HG03039 (cell line): ENCODE data around the gene SEC16A.
A peak's percentile ranks its signal among the peaks of the same experiment; 100 is the strongest.

Experiments
- ATAC-seq: cut with Tn5 transposase; IDR thresholded peaks from one replicate; pipeline ENCODE4 v1.9.1; 2021; ENCODE audit warnings: mild to moderate bottlenecking, moderate library complexity; ENCODE audit not compliant: unreplicated experiment

SEC16A gene

DNA sequence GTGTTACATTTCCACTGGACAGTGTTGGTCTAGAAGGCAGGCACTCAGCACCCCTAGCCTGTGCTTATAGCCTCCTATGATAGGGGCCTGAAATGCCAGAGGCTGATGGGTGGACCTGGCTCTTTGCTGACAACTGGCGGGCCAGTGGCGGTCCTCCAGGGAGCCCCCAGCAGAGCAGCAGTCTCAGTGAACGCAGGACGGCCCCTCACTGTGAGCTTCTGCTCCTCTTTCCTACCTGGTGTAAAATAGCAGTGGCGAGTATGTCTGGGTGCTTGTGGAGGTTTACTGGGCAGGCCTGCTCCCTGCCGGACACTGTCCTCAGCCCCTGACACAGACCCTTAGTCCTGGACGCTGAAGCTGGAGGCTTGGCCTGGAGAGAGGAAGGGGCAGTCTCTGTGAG is 3.3 kb upstream of the SEC16A start:
- ATAC-seq, result no peak

DNA sequence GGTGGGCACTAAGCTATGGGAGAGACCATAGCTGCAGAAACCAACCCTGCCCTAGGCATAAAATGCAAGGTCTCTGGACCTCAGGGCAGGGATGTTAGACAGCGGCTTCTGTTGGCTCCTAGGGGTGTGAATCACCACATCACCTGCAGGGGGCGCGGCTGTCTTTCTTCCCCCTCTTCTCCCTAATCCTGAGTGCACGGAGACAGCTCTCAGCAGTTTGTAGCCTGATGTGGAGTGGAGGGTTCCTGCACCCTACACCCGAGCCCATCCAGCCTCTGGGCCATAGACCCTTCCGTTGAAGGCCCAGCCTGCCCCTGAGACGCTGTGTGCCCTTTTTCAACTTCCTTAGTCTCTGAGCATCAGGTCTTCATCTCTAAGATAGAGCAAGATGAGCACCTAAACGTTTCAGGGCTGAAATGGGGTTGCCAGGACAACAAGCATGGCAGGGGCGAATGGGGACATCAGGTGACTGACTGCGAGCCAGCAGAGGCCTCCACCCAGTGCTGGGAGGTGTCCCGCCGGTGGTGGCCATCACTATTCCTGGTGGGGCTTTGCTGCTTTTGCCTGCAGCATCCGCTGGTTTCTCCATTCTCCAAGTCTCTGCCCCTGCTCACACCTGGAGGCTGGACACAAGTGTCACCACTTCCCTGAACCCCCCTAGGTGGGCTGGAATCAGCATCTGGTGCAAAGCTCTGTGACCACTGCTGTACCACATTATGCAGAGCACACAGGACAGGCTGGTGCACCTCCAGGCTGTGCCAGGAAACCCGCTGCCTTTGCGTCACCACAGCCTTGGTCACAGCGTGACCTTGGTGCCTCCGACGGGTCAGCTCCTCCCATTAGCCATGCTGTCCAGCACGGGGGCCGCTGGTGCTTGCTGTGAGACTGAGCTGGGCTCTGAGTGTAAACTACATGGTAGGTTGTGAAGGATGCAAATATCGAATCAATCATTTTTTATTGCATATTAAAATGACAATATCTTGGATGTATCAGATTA is 2.5 kb upstream of the SEC16A start:
- no peak for ATAC-seq

DNA sequence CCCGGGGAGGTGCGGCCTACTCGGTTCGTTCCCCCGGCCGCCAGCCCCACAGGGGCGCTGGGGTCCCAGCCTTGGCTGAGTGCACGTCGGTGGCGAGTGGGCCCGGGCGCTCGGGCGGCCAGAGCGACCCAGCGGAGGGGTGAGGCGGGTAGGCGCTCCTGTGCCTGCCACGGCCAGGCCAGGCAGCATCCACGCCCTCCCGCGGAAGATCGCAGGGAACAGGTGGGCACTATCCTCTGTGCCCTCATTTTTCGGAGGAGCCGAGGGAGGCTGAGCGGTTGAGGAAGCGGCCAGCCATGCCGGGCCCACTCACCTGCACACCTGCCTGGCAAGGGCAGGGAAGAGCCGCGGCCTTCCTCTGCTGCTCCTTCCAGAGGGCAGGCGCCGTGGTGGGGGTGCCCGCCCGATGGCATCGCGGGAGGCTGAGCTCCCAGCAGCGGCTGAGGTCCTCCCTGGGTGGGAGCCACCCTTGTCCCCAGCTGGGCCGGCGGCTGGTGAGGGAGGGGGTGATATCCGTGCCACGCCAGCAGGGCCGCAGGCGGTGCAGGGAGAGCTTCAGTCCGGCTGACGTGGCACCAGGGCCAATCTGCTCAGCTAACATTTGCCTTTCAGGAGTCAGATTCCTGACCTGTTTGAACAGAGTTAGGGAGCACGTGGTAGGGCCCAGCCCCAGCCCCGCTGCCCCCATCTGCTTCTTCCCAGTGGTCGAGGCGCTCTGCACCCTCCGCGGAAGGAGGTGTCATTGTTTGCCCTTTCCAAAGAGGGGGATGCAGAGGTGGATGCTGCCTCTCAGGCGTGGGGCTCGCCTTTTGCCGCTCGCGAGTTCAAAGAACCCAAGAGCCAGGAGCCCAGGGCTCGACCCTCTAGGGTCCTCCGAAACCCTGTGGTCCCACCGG is 1.6 kb upstream of the SEC16A start:
- ATAC-seq, result no peak

DNA sequence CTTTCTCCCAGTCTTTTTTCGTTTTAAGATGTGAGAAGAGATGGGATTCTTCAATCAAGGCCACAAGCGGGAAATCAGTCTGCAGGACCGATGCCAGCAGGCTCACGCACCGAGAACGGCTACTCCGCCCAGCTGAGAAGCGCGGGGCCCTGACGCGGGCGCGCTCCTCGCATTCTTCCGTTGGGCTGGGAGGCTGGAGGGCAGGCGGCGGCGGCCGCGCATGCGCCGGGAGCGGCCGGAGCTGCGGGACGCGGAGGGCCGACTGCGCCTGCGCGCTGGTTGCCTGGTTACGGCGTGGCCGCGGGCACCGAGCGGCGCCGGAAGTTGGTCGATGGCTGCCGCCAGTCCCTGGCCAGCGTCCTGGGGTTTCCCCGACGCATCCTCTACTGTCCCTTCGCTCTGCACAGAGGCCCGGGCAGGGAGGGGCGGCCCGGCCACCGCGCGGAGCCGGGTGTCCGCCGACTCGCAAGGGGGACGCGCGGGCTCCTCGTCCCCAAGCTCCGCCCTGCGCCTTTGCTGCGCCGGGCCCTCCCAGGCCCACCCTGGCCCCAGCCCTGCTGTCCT is 831 bp upstream of the SEC16A start:
- ATAC-seq, result peak; percentile 59

DNA sequence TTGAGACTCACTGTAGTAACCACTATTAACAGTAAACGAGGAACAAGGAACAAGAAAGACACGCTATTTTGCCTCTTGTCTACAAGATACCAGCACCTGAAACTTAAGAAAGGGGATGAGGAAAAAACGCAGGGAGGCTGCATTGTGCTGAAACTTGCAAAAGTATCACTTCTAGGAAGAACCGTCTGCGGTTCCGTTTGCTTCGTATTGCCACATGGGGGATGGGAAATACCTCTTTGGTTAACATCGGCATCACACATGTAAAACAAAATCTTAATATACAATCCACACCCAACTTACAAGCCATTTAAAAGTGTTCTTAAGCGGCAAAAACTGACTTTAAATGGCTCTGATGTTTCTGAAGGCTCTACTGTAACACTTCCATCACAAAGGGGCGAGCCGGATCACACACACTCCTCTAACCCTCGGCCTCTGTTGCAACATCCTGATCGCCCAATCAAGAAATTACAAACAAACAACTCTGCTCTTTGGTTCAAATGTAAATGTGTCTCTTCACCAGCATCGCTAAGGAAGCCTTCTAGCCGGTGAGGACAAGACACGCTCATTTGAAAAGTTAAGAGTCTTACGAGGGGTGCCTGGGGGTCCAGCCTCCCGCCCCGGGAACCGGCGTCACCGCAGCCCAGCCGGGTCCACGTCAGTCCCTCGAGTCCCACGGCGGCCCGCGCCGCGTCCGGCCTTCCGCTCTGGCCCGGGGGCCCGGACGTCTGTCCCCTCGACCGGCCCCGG is 621 bp downstream of the SEC16A start:
- ATAC-seq, result peak; percentile 0

DNA sequence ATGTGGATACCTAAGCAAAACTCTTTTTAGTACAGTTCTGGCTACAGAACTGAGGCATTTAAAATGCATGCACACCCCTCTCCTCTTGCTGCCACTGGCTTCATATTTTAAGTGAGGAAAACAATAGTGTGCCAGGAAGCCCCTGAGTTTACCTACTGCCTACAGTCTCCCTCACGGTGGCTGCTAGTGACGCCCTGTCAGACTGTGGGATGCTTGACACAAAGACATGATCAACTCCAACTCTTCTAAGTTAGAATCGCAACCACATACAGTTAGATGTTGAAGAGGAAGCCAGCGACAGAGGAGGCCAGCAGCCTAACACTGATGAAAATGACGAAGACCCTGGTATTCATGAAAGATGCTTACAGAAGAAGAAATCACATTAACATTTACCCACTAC is 1.3 kb downstream of the SEC16A start:
- no peak for ATAC-seq

DNA sequence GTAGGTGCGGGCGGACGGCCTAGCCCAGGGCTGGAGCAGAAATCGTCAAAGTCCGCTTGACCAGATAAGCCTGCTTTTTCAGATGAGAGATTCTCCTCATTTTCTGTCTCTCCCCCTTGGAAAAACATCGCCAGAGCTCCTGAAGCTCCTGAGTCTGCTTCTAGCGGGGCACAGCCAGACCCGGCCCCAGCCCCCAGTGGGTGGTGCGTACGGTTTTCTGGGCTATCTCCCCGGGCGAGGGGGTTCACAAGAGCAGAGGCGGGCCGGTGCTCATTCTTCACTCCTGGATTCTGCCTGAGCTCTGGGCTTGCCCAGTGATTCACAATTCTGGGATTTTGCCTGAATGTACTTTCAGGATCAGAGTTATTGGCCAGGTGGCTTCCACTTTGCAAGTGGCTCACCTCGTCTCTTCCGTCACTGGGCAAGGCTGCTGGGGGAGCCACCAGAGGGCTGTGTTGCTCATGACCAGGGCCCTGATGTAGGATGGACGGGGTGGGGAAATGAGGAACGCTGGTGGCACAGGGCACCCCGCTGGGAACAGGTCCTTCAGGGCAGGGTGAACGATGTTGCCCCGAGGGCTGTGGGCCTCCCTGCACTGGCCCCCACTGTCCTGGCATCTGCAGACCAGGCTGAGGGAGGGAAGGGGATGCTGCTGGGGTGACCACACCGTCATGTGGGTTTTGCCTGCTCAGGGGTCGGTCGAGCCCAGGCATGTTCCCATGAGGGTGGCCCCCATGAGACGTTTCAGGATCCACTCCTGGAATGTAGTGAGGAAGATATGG is 6.3 kb downstream of the SEC16A start:
- ATAC-seq, result no peak

DNA sequence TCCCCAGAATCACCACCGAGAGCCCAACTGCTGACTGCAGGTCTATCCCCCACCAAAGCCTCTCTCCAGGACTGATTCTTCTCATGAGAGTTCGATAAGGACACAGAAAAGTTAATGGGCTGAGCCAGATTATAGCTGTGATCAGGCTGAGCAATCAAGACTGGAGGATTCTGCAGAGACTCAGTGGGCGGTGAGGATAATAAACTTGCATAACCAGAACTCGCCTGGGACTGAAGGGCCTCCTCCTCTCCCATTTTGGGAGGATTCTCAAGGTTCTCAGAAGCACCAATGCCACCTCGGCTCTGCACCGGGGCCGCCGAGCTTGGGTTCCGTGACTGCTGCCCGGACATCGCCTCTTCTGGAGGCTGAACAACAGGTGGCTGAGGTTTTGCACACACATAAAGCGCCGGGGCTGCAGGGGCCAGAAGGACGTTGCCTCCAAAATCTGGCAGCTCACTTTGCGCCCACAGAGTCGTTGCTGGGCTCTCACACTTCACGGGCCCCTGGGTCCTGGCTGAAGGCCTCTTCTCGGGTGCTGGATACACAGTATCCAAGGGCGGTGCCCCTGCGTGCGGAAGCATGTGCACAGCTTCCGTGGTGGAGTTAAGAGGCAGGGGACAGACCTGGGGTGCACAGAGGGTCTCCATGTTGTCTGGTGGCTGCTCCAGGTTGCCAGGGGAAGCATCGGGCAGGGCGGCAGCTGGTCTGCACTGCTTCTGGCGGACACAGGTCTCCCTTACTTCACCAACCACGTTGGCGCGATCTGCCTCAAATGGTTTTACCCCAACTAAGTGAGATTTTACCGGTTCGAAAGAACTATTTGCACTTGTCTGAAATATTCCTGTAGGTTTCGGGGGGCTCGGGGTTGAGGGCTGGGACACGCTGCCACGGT is 7.6 kb downstream of the SEC16A start:
- ATAC-seq, result no peak

DNA sequence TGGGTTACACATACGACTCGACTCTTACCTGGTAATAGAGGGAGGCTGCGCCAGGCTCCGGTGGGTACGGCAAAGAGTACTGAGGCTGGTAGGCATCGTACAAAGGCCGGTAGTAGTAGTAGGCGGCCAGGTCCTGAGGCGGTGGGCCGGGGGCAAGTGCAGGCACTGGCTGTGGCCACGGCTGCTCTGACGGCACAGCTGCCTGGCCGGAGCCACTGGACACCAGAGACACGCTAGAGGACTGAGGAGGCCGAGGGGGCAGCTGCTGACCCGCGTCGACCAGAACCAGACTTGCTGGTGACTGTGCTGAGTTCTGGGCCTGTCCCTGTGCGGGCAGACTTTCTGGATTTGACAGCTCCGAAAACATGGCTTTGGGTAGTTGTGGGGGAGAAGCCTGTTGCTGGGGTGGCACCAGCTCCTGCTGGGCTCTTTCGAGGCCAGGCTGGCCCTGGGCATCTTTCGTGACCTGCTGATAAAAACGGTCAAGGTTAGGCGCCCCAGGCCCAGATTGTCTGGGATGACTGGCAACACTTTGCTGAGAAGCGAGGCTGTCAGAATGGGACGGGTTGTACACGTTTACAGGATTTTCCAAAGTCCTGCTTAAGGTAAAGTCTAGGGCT is 8.7 kb downstream of the SEC16A start:
- ATAC-seq, result no peak

DNA sequence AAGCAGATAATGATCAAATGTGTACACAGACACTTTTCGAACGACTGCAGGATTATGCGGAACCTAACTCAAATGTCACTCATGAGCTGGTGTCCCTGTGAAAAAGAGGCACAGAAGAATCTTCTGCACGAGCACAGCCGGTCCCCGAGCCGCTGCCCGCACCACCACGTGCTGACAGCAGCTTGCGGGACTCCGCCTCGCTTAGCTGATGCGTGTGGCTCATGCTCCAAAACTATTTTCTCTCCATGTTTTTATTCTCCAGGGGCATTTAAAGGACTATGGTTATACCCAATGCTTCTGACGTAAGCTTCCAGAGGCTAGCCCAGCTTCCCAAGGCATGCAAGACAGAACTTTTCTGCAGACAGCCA is 9.5 kb downstream of the SEC16A start:
- ATAC-seq, result no peak

DNA sequence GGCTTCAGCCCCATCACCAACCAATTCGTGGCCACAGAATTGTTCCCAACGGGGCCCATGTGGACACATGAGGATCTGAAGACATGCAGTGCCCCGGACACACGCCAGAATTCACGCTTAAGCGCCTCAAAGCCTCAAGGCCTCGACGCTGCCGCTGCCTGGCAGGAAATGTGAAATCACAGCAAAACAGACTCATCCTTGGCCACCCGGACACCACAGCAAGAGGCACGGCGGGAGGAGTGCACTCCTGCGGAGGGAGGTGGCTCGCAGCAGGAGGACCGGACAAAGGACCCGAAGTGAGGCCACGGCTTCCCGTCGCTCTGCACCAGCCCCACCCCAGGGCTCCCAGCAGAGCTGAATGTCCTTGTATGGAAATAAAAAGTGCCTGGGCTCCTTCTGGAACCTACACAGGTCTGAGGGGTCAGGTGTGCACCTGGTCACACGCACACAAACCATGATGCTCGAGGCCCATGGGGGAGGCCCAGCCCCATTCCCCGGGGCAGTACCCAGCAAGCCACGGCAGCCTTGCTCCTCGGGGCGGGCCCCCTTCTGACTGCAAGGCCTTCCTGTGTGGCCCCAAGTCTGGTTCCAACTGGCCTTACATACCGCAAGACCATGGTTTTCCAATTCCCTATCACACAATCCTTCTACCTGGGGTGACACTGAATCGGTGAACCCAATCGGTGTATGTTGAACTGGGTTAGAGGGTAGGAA is 10.0 kb downstream of the SEC16A start:
- ATAC-seq, result no peak

DNA sequence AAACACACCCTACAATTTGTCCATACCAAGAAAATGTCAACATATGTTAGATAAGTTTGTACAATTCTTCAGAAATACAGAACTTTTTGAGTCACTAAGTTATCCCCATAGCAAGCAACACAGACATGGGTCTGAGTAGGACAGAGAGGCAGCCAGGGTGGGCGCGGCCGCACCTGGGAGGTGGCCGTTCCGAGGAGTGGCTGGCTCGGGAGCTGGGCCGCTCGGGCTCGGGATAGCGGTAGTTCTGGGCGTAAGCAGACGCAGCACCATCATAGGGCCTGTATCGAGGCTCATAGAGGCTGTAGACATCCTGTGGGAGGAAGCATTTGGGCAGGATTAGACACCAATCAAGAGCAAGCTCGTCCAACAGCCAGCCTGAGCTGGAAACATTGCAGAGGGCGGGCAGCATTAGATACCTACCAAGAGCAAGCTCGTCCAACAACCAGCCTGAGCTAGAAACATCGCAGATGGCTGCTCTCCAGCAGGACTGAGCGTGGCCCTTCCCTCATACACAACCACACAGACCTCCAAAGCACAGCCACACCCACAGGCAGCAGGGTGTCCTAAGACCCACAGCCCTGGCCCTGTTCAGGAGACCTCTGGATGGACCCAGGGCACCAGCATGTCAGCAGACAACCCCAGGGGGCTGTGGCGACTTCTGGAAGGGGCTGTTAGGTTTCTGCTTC is 10.9 kb downstream of the SEC16A start:
- ATAC-seq, result no peak

DNA sequence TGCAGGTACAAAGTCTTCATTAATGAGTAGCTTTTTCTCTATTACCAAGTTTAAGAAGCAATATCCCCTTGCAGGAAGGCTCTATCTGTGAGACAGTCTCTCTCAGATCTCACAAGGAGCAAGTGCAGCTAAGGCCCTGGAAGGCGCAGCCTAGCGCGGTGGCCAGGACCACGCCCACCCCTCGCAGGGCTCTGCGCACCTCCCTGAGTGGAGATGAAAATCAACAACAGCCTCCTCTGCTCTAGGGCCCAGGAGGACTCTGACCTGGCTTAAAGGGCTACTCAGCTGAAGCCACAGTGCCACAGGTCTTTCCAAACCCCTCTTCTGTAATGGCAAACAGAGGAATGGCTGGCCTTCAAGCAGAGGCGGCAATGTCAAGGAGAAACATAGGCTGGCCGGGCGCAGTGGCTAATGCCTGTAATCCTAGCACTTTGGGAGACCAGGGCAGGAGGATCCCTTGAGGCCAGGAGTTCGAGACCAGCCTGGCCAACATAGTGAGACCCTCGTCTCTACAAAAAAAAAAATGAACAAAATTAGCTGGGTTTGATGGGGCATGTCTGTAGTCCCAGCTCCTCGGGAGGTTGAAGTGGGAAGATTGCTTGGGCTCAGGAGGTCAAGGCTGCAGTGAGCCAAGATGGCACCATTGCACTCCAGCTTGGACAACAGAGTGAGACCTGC is 11.9 kb downstream of the SEC16A start:
- no peak for ATAC-seq

DNA sequence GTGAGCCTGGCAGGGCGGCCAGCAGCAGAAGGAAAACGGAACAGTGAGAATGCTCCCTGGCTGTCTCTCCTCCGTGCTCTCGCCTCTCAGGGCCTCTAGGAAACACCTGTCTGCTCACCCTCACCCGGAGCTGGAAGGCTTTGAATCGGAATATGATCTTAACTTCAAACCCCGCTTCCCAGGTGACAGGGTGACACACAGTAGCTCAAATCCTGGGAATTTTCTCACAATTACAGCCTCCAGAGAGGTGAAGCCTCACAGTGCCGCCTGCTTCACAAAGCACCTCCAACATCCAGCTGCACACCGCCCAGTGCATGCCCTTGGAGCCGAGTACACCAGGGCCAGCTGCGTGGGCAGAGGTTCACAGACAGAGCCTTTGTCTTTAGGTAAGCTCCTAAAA is 12.5 kb downstream of the SEC16A start:
- no peak for ATAC-seq

DNA sequence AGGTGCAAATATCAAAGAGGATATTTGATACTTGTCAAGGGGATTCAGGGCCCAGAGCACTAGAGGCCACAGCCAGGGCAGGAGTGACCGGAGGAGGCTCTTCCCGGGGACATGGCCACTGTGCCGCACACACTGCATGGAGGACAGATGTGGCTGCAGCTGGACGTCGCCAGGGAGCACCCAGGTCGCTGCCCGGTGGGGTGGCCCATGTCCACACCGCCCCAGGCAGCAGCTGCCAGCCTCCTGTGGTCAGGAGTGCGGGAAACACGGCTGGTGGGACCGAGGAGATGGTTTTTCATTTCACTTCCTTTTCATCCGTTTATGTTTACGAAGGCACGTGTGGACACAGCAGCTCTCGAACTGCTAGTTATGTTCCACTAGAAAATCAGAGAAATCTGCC is 15.1 kb downstream of the SEC16A start:
- no peak for ATAC-seq

DNA sequence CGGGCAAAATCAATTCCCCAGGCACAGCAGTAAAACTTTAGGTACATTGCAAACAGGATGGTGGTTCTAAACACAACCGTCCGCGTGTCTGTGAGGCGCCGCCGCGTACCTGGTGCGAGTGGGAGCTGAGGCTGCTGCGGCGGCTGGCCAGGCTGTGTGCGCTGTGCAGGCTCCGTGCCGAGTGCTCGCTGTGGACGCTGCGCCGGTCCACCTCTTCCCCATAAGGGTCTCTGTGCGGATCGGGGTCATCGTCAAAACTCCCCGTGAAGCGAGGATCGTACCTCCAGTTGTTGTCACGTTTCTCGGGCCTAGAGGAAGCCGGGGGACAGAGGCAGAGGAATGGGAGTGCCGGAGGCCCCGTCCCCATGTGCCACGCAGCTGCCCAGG is 16.7 kb downstream of the SEC16A start:
- ATAC-seq, result no peak
